ENCODE results near the gene FGF8. TPM values are rescaled to one million over a fixed set of nuclear protein-coding genes. Genes with fewer than 3 reads are reported as not detected.
A peak's percentile ranks its signal among the peaks of the same experiment; 100 is the strongest.

Gene FGF8
- total RNA-seq, 1 experiment from 2014 or later: 14.3 TPM

DNA sequence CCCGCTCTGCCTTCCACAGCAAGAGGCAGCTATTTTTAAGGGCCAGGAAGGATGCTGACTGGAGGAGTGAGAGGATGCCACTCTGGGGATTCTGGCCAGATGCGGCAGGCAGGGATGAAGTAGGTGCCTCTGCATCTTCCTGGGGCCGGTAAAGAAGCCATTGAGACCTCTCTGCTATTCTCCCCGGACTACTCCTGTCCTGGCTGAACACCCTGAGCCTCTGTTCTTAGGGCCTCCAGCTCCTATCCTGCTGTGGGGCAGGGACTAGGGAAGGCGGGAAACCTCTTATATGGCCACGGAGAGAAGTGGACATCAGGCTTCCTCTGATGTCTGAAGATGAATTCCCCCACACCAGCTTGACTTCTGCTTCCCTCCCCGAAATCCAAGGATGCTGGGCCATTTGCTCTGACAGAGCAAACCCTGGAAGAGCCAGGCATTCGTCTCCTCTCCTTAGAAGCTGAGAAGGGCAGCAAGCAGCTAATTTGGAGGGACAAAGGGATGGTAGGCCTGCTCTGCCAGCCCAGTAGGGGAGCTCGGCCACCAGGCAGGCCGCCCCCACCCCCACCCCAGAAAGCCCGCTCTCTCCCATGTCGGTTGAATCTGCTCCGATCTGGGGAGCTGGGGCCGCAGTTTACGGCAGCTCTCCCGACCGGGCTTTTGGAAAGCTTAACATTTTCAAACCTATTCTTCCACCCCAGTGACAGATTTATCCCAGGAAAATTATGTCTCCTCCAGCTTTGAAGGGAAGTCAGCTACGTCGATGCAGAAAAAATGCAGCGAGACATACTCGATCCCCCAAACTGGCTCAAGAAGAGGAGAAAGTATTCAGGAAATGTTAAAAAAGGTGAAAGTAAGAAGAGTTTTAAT lies 2.8 kb downstream of the FGF8 start:
- H2BK15ac ChIP-seq (ENCODE audit: low read depth, low read length): no peak overlapping the region
- H2BK20ac ChIP-seq (ENCODE audit: low read depth, low read length, poor library complexity, severe bottlenecking): no peak overlapping the region
- no peaks in the 10 kb centered on the region for H3K79me2 ChIP-seq (ENCODE audit: insufficient read depth, low read length)
- no peak overlapping the region for H4K5ac ChIP-seq (ENCODE audit: insufficient read length, low read depth, low read length)
- no peak overlapping the region for H4K8ac ChIP-seq (replicated peaks; ENCODE audit: insufficient read length, low read depth, low read length)
- no peaks in the 10 kb centered on the region for H4K20me1 ChIP-seq (ENCODE audit: control insufficient read depth, insufficient read depth, insufficient read length)
- no CpG with 5 or more reads among the region's 21 CpGs for WGBS (ENCODE audit: extremely low coverage, insufficient read length, low lambda C conversion rate)
- no peak overlapping the region for H3K27ac ChIP-seq (ENCODE audit: insufficient read length, low read depth, low read length)
- H3K4me2 ChIP-seq (ENCODE audit: insufficient read depth, insufficient read length, low read length): peak overlapping the region; percentile 42
- H3K79me1 ChIP-seq (ENCODE audit: insufficient read depth, low read depth, low read length, poor library complexity, severe bottlenecking): no peaks in the 10 kb centered on the region
- peaks cover 7% of the 10 kb centered on the region; the same call in 1 of the 2 replicates for H3K4me1 ChIP-seq (ENCODE audit: insufficient read depth, low read length)
- H3K4ac ChIP-seq (ENCODE audit: low read depth, low read length): no peak overlapping the region
- H3K27me3 ChIP-seq (ENCODE audit: insufficient read depth, low read length): peaks cover 49% of the 10 kb centered on the region
- no peak overlapping the region for H3K23ac ChIP-seq (ENCODE audit: insufficient read length, low read depth, low read length)
- H3K23me2 ChIP-seq (ENCODE audit: insufficient read length, low read depth, low read length, poor library complexity, severe bottlenecking): peaks cover 19% of the 10 kb centered on the region
- H2BK120ac ChIP-seq (ENCODE audit: low read depth, low read length, poor library complexity, severe bottlenecking): no peak overlapping the region
- no peaks in the 10 kb centered on the region; a peak in 1 of 5 replicates for H3K9me3 Mint-ChIP-seq
- H4K91ac ChIP-seq (ENCODE audit: insufficient read length, low read depth, low read length): no peak overlapping the region
- peaks cover 46 to 58% of the 10 kb centered on the region in 2 experiments for H3K4me1 Mint-ChIP-seq
- H3K27ac Mint-ChIP-seq: no peak overlapping the region
- H3K36me3 Mint-ChIP-seq (ENCODE audit: insufficient read depth in 1 of 3, low read depth in 3 of 3): peaks cover 3 to 12% (median 6%) of the 10 kb centered on the region in 3 experiments; a peak in 4 of 7 replicates
- H3T11ph ChIP-seq (ENCODE audit: low read length): no peak overlapping the region
- no peak overlapping the region for H3K18ac ChIP-seq (ENCODE audit: insufficient read length, low read depth, low read length)
- no peak overlapping the region for H2BK5ac ChIP-seq (ENCODE audit: insufficient read length, low read length)
- TF ChIP-seq, protein P1, sequence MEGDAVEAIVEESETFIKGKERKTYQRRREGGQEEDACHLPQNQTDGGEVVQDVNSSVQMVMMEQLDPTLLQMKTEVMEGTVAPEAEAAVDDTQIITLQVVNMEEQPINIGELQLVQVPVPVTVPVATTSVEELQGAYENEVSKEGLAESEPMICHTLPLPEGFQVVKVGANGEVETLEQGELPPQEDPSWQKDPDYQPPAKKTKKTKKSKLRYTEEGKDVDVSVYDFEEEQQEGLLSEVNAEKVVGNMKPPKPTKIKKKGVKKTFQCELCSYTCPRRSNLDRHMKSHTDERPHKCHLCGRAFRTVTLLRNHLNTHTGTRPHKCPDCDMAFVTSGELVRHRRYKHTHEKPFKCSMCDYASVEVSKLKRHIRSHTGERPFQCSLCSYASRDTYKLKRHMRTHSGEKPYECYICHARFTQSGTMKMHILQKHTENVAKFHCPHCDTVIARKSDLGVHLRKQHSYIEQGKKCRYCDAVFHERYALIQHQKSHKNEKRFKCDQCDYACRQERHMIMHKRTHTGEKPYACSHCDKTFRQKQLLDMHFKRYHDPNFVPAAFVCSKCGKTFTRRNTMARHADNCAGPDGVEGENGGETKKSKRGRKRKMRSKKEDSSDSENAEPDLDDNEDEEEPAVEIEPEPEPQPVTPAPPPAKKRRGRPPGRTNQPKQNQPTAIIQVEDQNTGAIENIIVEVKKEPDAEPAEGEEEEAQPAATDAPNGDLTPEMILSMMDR (conservative IDR thresholded peaks at IDR 0.05): no peak
- no peak overlapping the region for H2AK5ac ChIP-seq (ENCODE audit: insufficient read length, low read length)
- no peak overlapping the region for H2BK12ac ChIP-seq (ENCODE audit: insufficient read length, low read depth, low read length)
- H3K4me3 Mint-ChIP-seq: peak overlapping the region; percentile 38 to 80; a peak in 4 of 5 replicates
- H3K27me3 Mint-ChIP-seq (ENCODE audit: low read depth): peaks cover 65% of the 10 kb centered on the region
- H2AFZ ChIP-seq (ENCODE audit: low read length): no peak overlapping the region
- no peaks in the 10 kb centered on the region for H3K9me3 ChIP-seq (ENCODE audit: control insufficient read depth, low read depth, low read length)
- H3K56ac ChIP-seq (ENCODE audit: insufficient read length, low read depth, low read length): no peak overlapping the region
- H3K14ac ChIP-seq (ENCODE audit: insufficient read depth, low read length): no peak overlapping the region
- no peak for DNase-seq
- H3K9ac ChIP-seq (ENCODE audit: extremely low read depth, insufficient read length, low read length): no peak overlapping the region
